Measurements from ENCODE around the gene SWAP70. TPM values are rescaled to one million over a fixed set of nuclear protein-coding genes. Genes with fewer than 3 reads are reported as not detected.

Gene SWAP70
- total RNA-seq, 1 donor from 2014 or later, result 39.7 TPM

DNA sequence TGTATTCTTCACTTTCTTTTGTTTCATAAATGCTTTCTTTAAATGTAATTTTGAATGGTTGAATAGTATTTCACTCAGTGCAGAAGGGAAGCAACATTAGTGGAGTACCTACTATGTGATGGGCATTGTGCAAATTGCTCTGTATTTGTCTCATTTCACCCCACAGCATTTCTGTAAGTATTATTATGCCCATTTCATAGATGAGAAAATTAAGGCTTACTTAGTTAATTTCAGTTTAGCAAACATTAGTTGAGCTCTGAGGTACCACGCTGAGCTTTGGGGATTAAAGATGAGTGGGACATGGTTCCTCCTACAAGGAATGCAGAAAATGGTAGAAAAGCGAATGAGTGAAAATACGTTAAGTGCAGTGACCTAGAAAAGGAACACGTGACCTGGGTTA lies 58.1 kb downstream of the SWAP70 start:
- Mint-ChIP-seq H3K36me3 (ENCODE audit: unreplicated experiment) (peaks cover 11% of the 10 kb centered on the region), H3K4me1 (ENCODE audit: unreplicated experiment) (peaks cover 41% of the 10 kb centered on the region), H3K27ac (ENCODE audit: unreplicated experiment) (no peak overlapping the region), H3K27me3 (ENCODE audit: unreplicated experiment) (no peaks in the 10 kb centered on the region), H3K4me3 (ENCODE audit: unreplicated experiment) (no peak overlapping the region), H3K9me3 (ENCODE audit: unreplicated experiment) (peaks cover 3% of the 10 kb centered on the region)
- no peak for DNase-seq (ENCODE audit: extremely low spot score, unreplicated experiment)
- TF ChIP-seq, protein P1, sequence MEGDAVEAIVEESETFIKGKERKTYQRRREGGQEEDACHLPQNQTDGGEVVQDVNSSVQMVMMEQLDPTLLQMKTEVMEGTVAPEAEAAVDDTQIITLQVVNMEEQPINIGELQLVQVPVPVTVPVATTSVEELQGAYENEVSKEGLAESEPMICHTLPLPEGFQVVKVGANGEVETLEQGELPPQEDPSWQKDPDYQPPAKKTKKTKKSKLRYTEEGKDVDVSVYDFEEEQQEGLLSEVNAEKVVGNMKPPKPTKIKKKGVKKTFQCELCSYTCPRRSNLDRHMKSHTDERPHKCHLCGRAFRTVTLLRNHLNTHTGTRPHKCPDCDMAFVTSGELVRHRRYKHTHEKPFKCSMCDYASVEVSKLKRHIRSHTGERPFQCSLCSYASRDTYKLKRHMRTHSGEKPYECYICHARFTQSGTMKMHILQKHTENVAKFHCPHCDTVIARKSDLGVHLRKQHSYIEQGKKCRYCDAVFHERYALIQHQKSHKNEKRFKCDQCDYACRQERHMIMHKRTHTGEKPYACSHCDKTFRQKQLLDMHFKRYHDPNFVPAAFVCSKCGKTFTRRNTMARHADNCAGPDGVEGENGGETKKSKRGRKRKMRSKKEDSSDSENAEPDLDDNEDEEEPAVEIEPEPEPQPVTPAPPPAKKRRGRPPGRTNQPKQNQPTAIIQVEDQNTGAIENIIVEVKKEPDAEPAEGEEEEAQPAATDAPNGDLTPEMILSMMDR (IDR thresholded peaks at IDR 0.05), result no peak

- no peak for DNase-seq (ENCODE audit: extremely low spot score, unreplicated experiment)
- Mint-ChIP-seq H3K9me3 (ENCODE audit: unreplicated experiment) (peaks cover 3% of the 10 kb centered on the region), H3K27me3 (ENCODE audit: unreplicated experiment) (no peaks in the 10 kb centered on the region), H3K4me3 (ENCODE audit: unreplicated experiment) (no peak overlapping the region), H3K27ac (ENCODE audit: unreplicated experiment) (no peak overlapping the region), H3K4me1 (ENCODE audit: unreplicated experiment) (peaks cover 33% of the 10 kb centered on the region), H3K36me3 (ENCODE audit: unreplicated experiment) (peaks cover 15% of the 10 kb centered on the region)
- TF ChIP-seq, protein P1 (IDR thresholded peaks at IDR 0.05), result no peak
These were observed 59.0 kb downstream of the SWAP70 start for GRCh38 chr11:9722893-9723292.

DNA sequence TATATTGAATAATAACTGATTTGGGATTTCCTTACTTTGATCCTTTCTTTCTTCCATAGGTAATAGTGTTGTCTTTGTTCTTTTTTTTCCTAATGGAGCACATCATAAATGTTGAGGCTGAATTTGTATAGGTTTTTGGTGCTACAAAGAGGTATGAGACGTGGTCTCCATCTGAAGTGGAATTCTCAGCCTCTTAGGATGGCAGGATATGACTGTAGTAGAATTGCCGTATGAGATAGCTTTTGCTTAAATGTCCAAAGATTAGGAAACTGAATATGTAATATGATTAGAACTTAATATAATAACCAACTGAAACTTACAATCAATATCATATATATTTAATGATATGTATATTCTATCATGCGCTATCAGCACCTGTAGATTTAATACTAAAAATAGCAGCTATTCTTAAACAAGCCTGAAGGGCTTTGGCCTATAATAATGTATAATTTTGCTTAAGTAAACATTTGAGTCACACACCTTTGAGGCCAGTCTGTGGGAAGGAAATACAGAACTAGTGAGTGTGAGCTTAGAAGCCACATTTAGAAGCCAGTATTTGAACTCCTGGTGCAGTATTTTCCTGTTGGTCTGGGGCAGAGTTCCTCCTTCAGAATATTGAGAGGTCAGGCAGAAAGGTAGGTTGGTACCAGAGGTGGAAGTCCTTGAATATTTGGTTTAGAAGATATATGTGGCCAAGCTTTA lies 62.6 kb downstream of the SWAP70 start:
- Mint-ChIP-seq H3K4me1 (ENCODE audit: unreplicated experiment) (peaks cover 9% of the 10 kb centered on the region), H3K9me3 (ENCODE audit: unreplicated experiment) (no peaks in the 10 kb centered on the region), H3K27me3 (ENCODE audit: unreplicated experiment) (no peaks in the 10 kb centered on the region), H3K36me3 (ENCODE audit: unreplicated experiment) (peaks cover 36% of the 10 kb centered on the region), H3K27ac (ENCODE audit: unreplicated experiment) (peak overlapping the region; percentile 59), H3K4me3 (ENCODE audit: unreplicated experiment) (no peak overlapping the region)
- DNase-seq (ENCODE audit: extremely low spot score, unreplicated experiment), result no peak
- TF ChIP-seq, protein P1 (IDR thresholded peaks at IDR 0.05), result no peak

- peaks cover 6% of the 10 kb centered on the region for H3K4me1 Mint-ChIP-seq (ENCODE audit: unreplicated experiment)
- no peak overlapping the region for H3K4me3 Mint-ChIP-seq (ENCODE audit: unreplicated experiment)
- H3K36me3 Mint-ChIP-seq (ENCODE audit: unreplicated experiment), result peaks cover 45% of the 10 kb centered on the region
- TF ChIP-seq, protein P1 (IDR thresholded peaks at IDR 0.05), result no peak
- H3K27ac Mint-ChIP-seq (ENCODE audit: unreplicated experiment), result no peak overlapping the region
- DNase-seq (ENCODE audit: extremely low spot score, unreplicated experiment), result no peak
- H3K27me3 Mint-ChIP-seq (ENCODE audit: unreplicated experiment), result no peaks in the 10 kb centered on the region
- no peaks in the 10 kb centered on the region for H3K9me3 Mint-ChIP-seq (ENCODE audit: unreplicated experiment)
These were observed 64.2 kb downstream of the SWAP70 start for GRCh38 chr11:9728058-9728457.

DNA sequence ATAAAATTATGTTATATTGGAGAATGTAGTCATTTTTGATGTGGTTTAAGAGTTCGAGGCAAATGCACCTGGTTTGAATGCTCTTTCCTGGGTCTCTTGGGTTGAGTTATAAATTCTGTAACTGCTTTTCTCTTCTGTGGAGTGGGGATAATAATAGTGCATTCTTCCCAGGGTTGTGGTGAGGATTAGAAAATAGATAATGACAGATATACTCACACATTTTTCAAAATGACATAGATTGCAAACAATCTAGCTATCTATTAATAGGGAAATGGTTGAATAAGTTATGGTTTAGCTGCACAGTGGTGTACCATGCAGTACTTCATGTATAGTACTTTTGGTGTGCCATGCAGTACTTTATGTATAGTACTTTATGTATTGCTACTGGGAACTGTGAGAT lies 67.4 kb downstream of the SWAP70 start:
- H3K27ac Mint-ChIP-seq (ENCODE audit: unreplicated experiment), result no peak overlapping the region
- peaks cover 4% of the 10 kb centered on the region for H3K4me1 Mint-ChIP-seq (ENCODE audit: unreplicated experiment)
- H3K36me3 Mint-ChIP-seq (ENCODE audit: unreplicated experiment), result peaks cover 63% of the 10 kb centered on the region
- H3K4me3 Mint-ChIP-seq (ENCODE audit: unreplicated experiment), result no peak overlapping the region
- no peak for DNase-seq (ENCODE audit: extremely low spot score, unreplicated experiment)
- TF ChIP-seq, protein P1 (IDR thresholded peaks at IDR 0.05), result no peak
- H3K27me3 Mint-ChIP-seq (ENCODE audit: unreplicated experiment), result no peaks in the 10 kb centered on the region
- peaks cover 12% of the 10 kb centered on the region for H3K9me3 Mint-ChIP-seq (ENCODE audit: unreplicated experiment)
